Breast epithelium (tissue), 4 donors: Measurements from ENCODE around the gene THADA. TPM values are rescaled to one million over a fixed set of nuclear protein-coding genes. Genes with fewer than 3 reads are reported as not detected.

Source experiments
- DNase-seq, 2 donors: peaks; one replicate each; pipeline ENCODE4 v3.0.0-alpha.2; 2019; ENCODE audit warnings: low spot score in 2 of 2
- H3K27ac ChIP-seq, 2 donors: fragments of 200-600 bp; sonication (generic) in 1 of 2; one replicate each; pipeline ENCODE4 v1.5.1; 2016 to 2019; ENCODE audit warnings: mild to moderate bottlenecking in 1 of 2
- H3K27me3 ChIP-seq, 2 donors: fragments of 200-600 bp; sonication (generic) in 1 of 2; one replicate each; pipeline versions ENCODE4 v1.5.1 to v1.6.0; 2017 to 2019; ENCODE audit warnings: control low read depth in 1 of 2, mild to moderate bottlenecking in 1 of 2
- H3K36me3 ChIP-seq: fragments of 200-600 bp; one replicate; pipeline ENCODE4 v1.5.1; 2019
- H3K4me1 ChIP-seq, 2 donors: fragments of 200-600 bp; sonication (generic); one replicate each; pipeline ENCODE4 v1.5.1; 2016 to 2019; ENCODE audit warnings: control low read depth in 1 of 2
- H3K4me3 ChIP-seq, 3 donors: fragments of 200-600 bp; sonication (generic); 1 replicate in 2 of 3; 2 replicates in 1 of 3; pipeline ENCODE4 v1.5.1; 2016 to 2019; ENCODE audit warnings: mild to moderate bottlenecking in 3 of 3, moderate library complexity in 2 of 3
- H3K9me3 ChIP-seq, 2 donors: fragments of 200-600 bp; sonication (generic) in 1 of 2; one replicate each; pipeline ENCODE4 v1.5.1; 2016 to 2019; ENCODE audit warnings: control low read depth in 1 of 2
- POLR2A ChIP-seq: fragments of 450-650 bp; IDR thresholded peaks from one replicate; pipeline ENCODE4 v1.6.1; 2016; ENCODE audit warnings: antibody characterized with exemption, mild to moderate bottlenecking, moderate library complexity
- POLR2AphosphoS5 ChIP-seq, 3 donors: sonication (generic); formaldehyde crosslinking; IDR thresholded peaks; one replicate each; pipeline ENCODE4 v1.6.1; 2017; ENCODE audit warnings: antibody characterized with exemption in 3 of 3
- intact Hi-C: fragments of 100-400 bp; cut with DNase I; formaldehyde crosslinking; loops from one replicate; pipeline ENCODE4 v1.15.1; 2023; ENCODE audit warnings: low total_unique reads
- total RNA-seq, 3 donors: library from RNA; depleted of rRNA; stranded (reverse); fragments of >200 nt; gene quantifications; one replicate each; pipeline ENCODE4 v1.1.0, GENCODE V29; 2016
- TF ChIP-seq, protein P1 (sequence below), 3 donors: fragments of 450-650 bp; IDR thresholded peaks; one replicate each; pipeline ENCODE4 v1.5.1; 2016 to 2017; ENCODE audit warnings: antibody characterized with exemption in 3 of 3, mild to moderate bottlenecking in 3 of 3, moderate library complexity in 3 of 3

Gene THADA
- total RNA-seq, 3 donors from 2014 or later = 41.1 to 60.6 (median 49.5) TPM

DNA sequence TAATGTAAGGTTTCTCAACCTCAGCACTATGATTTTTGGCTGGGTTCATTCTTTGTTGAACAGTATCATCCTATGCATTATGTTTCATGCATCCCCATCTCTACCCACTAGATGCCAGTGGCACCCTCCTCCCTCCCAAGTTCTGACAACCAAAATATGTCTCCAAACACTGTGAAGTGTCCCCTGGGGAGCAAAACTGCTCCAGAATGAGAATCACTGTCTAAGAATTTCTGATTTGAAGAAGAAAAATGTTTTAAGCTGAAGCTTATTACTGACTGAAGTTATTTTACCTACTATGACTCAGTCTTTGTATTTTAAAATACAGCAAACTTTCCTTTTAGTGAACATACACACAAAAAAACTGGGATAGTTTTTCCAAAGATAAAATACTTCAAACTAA is 3.4 kb downstream of the THADA start:
- no peaks in the 10 kb centered on the region for H3K27me3 ChIP-seq
- DNase-seq = no peak
- TF ChIP-seq, protein P1, sequence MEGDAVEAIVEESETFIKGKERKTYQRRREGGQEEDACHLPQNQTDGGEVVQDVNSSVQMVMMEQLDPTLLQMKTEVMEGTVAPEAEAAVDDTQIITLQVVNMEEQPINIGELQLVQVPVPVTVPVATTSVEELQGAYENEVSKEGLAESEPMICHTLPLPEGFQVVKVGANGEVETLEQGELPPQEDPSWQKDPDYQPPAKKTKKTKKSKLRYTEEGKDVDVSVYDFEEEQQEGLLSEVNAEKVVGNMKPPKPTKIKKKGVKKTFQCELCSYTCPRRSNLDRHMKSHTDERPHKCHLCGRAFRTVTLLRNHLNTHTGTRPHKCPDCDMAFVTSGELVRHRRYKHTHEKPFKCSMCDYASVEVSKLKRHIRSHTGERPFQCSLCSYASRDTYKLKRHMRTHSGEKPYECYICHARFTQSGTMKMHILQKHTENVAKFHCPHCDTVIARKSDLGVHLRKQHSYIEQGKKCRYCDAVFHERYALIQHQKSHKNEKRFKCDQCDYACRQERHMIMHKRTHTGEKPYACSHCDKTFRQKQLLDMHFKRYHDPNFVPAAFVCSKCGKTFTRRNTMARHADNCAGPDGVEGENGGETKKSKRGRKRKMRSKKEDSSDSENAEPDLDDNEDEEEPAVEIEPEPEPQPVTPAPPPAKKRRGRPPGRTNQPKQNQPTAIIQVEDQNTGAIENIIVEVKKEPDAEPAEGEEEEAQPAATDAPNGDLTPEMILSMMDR (IDR thresholded peaks at IDR 0.05) = no peak
- TF ChIP-seq POLR2A (no peak), POLR2AphosphoS5 (IDR thresholded peaks at IDR 0.05) (no peak)
- no peaks in the 10 kb centered on the region for H3K36me3 ChIP-seq
- no peak overlapping the region for H3K27ac ChIP-seq
- no peaks in the 10 kb centered on the region for H3K4me1 ChIP-seq
- no peaks in the 10 kb centered on the region for H3K9me3 ChIP-seq
- no peak overlapping the region for H3K4me3 ChIP-seq
- intact Hi-C loops = no loop called here

GRCh38 chr2:43585708-43586107 is 10.1 kb downstream of the THADA start:
- Histone ChIP-seq H3K36me3 (no peaks in the 10 kb centered on the region), H3K9me3 (no peaks in the 10 kb centered on the region), H3K4me3 (no peak overlapping the region), H3K27me3 (no peaks in the 10 kb centered on the region), H3K27ac (no peak overlapping the region), H3K4me1 (no peaks in the 10 kb centered on the region)
- no peak for DNase-seq
- intact Hi-C loops = loop anchor here (2.0 kb wide), 1 partner anchor 105 kb away; no protein-coding TSS in a partner anchor
- TF ChIP-seq, protein P1 (IDR thresholded peaks at IDR 0.05) = no peak

GRCh38 chr2:43579275-43579981 is 16.4 kb downstream of the THADA start:
- no peaks in the 10 kb centered on the region for H3K4me1 ChIP-seq
- no peaks in the 10 kb centered on the region for H3K36me3 ChIP-seq
- H3K9me3 ChIP-seq = no peaks in the 10 kb centered on the region
- intact Hi-C loops = no loop called here
- no peak for DNase-seq
- H3K27ac ChIP-seq = no peak overlapping the region
- no peak for TF ChIP-seq POLR2AphosphoS5 (IDR thresholded peaks at IDR 0.05)
- TF ChIP-seq, protein P1 (IDR thresholded peaks at IDR 0.05) = no peak
- TF ChIP-seq POLR2A = no peak
- no peaks in the 10 kb centered on the region for H3K27me3 ChIP-seq
- H3K4me3 ChIP-seq = no peak overlapping the region

DNA sequence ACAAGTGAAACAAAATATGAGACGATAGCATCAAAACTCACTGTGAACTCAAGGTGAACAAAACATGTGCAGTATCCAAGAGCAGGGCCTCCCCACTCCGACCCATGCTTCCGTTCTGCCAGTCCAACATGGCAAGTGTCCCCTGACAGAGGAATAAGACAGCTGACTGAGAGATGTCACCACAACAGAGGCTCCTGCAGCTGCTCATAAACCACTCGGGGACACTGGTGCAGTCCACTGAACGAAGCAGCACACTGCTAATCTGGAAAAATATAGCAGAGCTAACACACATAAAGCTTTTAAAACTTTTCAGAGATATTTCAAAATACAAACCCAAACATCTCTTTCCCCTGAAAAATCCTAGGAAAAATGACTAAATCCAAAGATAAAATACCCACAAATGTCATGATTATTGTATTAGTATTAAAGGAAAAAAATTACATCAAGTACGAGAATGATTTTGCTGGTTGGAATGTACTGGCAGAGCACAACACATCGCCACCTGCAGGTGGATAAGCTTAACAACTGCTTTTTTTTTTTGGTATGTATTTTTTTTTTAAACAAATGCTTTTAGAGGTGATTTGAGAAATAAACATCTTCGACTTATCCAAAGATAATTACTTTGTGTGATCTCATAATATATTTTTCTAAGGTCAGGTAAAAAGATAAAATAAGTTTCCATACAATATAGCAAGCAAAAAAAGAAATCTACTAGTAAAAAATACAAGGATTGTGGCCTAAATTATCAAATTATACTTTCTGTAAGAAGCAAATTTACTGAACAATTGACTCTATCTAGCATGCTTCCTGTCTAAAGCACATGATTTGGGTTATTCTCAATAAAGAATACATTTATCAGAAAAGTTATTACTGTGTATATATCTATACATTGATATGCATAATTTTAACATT is 18.6 kb downstream of the THADA start:
- H3K4me1 ChIP-seq = no peaks in the 10 kb centered on the region
- DNase-seq = no peak
- TF ChIP-seq POLR2A (no peak), POLR2AphosphoS5 (IDR thresholded peaks at IDR 0.05) (no peak)
- TF ChIP-seq, protein P1 (IDR thresholded peaks at IDR 0.05) = peak in 2 of 3 donors; percentile 57 to 60

DNA sequence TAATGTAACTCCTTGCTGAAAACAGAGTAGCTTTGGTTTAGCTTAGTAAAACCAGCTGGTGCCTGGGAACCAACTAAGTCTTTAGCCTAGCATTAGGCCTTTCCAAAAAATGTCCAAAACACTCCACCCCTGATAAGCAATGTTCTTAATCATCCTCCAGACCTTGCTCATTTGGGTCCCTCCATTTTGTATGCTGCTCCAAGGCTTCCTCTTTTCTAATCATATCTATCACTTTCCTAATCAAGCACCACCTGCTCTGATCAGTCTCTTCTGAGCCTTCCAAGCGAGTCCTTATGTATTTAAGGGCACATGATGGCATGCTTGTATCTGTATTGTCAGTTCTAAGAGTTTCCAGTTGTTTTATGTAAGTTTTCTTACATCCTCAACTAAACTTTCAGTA is 23.6 kb downstream of the THADA start:
- Histone ChIP-seq H3K4me3 (no peak overlapping the region), H3K4me1 (no peaks in the 10 kb centered on the region), H3K27ac (no peak overlapping the region), H3K27me3 (no peaks in the 10 kb centered on the region), H3K36me3 (peaks cover 2% of the 10 kb centered on the region), H3K9me3 (no peaks in the 10 kb centered on the region)
- TF ChIP-seq POLR2A (no peak), POLR2AphosphoS5 (IDR thresholded peaks at IDR 0.05) (no peak)
- TF ChIP-seq, protein P1 (IDR thresholded peaks at IDR 0.05) = no peak
- no peak for DNase-seq
- intact Hi-C loops = no loop called here

More for the DNA sequence above, 18.6 kb downstream of the THADA start:
- H3K27ac ChIP-seq = peak overlapping the region in 1 of 2 donors; percentile 40
- intact Hi-C loops = no loop called here
- peaks cover 2% of the 10 kb centered on the region for H3K36me3 ChIP-seq
- H3K27me3 ChIP-seq = no peaks in the 10 kb centered on the region
- H3K9me3 ChIP-seq = no peaks in the 10 kb centered on the region
- H3K4me3 ChIP-seq = no peak overlapping the region
